Esophagus squamous epithelium (tissue), 4 donors: ENCODE measurements around the gene IL12B.
"Not testable (repeated sequence)": the region's sequence is repeated elsewhere in the genome, so short reads cannot be mapped to it uniquely, and the experiment has no call there.

Experiments used
- CTCF ChIP-seq, 6 experiments: fragments of 450-650 bp in 4 of 6; fragments of 200-600 bp in 2 of 6; sonication (generic) in 2 of 6; IDR thresholded peaks; one replicate each; pipeline ENCODE4 v1.5.1; 2016 to 2019; ENCODE audit warnings: antibody characterized with exemption in 6 of 6, mild to moderate bottlenecking in 4 of 6, moderate library complexity in 4 of 6
- POLR2A ChIP-seq, 4 donors: fragments of 450-650 bp; IDR thresholded peaks; one replicate each; pipeline ENCODE4 v1.6.1; 2017; ENCODE audit warnings: antibody characterized with exemption in 4 of 4, mild to moderate bottlenecking in 4 of 4, moderate library complexity in 3 of 4

- not testable (repeated sequence) for TF ChIP-seq CTCF, POLR2A (IDR thresholded peaks at IDR 0.05)
Measured at GRCh38 chr5:159366776-159367175, 36.5 kb upstream of the IL12B start.
